GM12878 (cell line): ENCODE data around the gene GUCA1A. TPM values are rescaled to one million over a fixed set of nuclear protein-coding genes. Genes with fewer than 3 reads are reported as not detected.

Experiments used
- ATAC-seq: fragments of 200-7000 bp; cut with Tn5 transposase; 3 replicates; pipeline ENCODE4 v1.9.1; 2020; ENCODE audit warnings: mild to moderate bottlenecking, moderate library complexity
- BruUV-seq: library from RNA; stranded (reverse); fragments of 400-500 nt; replicated peaks from 2 replicates; lab custom pipeline; 2021; lab: Mats Ljungman, UMichigan
- CTCF ChIA-PET: fragments of 300-600 bp; sonication (Branson Sonifier 250); formaldehyde crosslinking; extraction: SDS; loops from one replicate; lab custom pipeline; 2021; ENCODE audit warnings: inconsistent platforms; lab: Yijun Ruan, JAX
- POLR2A ChIA-PET: fragments of 350-600 bp; formaldehyde crosslinking; extraction: SDS; loops from one replicate; lab custom pipeline; 2021; ENCODE audit warnings: inconsistent platforms; lab: Charles Lee
- RAD21 ChIA-PET: fragments of 300-600 bp; sonication (Branson Sonifier 250); formaldehyde crosslinking; loops from one replicate; lab custom pipeline; 2023; ENCODE audit warnings: antibody characterized with exemption; ENCODE audit not compliant: unreplicated experiment; lab: Charles Lee
- SMC1A ChIA-PET: fragments of 300-600 bp; sonication (Branson Sonifier 250); formaldehyde crosslinking; loops from one replicate; lab custom pipeline; 2023; ENCODE audit not compliant: unreplicated experiment, uncharacterized antibody; lab: Charles Lee
- DNase-seq: peaks from one replicate; pipeline ENCODE4 v3.0.0-alpha.2; 2011; ENCODE audit warnings: low read depth, low spot score
- FAIRE-seq: peaks from 3 replicates; lab custom pipeline; 2011; peaks lifted over from hg19 to GRCh38; lab: Jason Lieb, UNC
- H2AFZ ChIP-seq: 2 replicates; pipeline ENCODE4 v1.6.0; 2011; ENCODE audit warnings: low read depth, low read length, control low read depth; ENCODE audit not compliant: control insufficient read depth
- H3K27ac ChIP-seq: 2 replicates; pipeline ENCODE4 v1.5.1; 2011; ENCODE audit warnings: control low read depth; ENCODE audit not compliant: control insufficient read depth, insufficient read depth
- H3K27me3 ChIP-seq, 2 experiments: replicated peaks in 1 of 2; 2 replicates each; pipeline versions ENCODE4 v1.6.0 to v1.6.1; 2011; ENCODE audit warnings: low read length in 1 of 2; ENCODE audit not compliant: control insufficient read depth in 2 of 2, insufficient read depth in 2 of 2
- H3K36me3 ChIP-seq, 2 experiments: 2 replicates each; pipeline ENCODE4 v1.5.1; 2011; ENCODE audit warnings: low read length in 1 of 2; ENCODE audit not compliant: control insufficient read depth in 2 of 2, insufficient read depth in 2 of 2
- H3K4me1 ChIP-seq: 2 replicates; pipeline ENCODE4 v1.6.1; 2011; ENCODE audit warnings: mild to moderate bottlenecking, low read length, moderate library complexity, mixed read lengths; ENCODE audit not compliant: control insufficient read depth, insufficient read depth
- H3K4me2 ChIP-seq: 2 replicates; pipeline ENCODE4 v1.6.0; 2011; ENCODE audit warnings: control low read depth; ENCODE audit not compliant: control insufficient read depth, insufficient read depth
- H3K4me3 ChIP-seq: fragments of 200-600 bp; sonication (generic); 2 replicates; pipeline ENCODE4 v1.5.1; 2016
- H3K79me2 ChIP-seq: 2 replicates; pipeline ENCODE4 v1.6.0; 2011; ENCODE audit warnings: low read length; ENCODE audit not compliant: control insufficient read depth, insufficient read depth
- H3K9ac ChIP-seq: 2 replicates; pipeline ENCODE4 v1.8.0; 2011; ENCODE audit warnings: low read length, control low read depth, mixed read lengths; ENCODE audit not compliant: control insufficient read depth, insufficient read depth
- H3K9me3 ChIP-seq: replicated peaks from 3 replicates; pipeline ENCODE4 v1.5.1; 2011; ENCODE audit warnings: mild to moderate bottlenecking, low read length; ENCODE audit not compliant: control insufficient read depth, insufficient read depth
- H4K20me1 ChIP-seq: 2 replicates; pipeline ENCODE4 v1.6.0; 2011; ENCODE audit not compliant: control insufficient read depth, insufficient read depth
- ATF7 ChIP-seq: fragments of 450-650 bp; IDR thresholded peaks from 2 replicates; pipeline ENCODE4 v1.6.1; 2016; ENCODE audit warnings: low read depth, mild to moderate bottlenecking
- BRCA1 ChIP-seq: IDR thresholded peaks from 2 replicates; pipeline ENCODE4 v1.6.1; 2011; ENCODE audit warnings: low read depth, low read length, improper control_type of control experiment
- CEBPB ChIP-seq, 2 experiments: fragments of 150-350 bp in 1 of 2; IDR thresholded peaks; 2 replicates each; pipeline ENCODE4 v1.6.1; 2012 to 2014; ENCODE audit warnings: low read depth in 2 of 2, low read length in 2 of 2, borderline replicate concordance in 1 of 2, inconsistent platforms in 1 of 2
- CREM ChIP-seq: IDR thresholded peaks from 2 replicates; pipeline ENCODE4 v1.6.1; 2014; ENCODE audit warnings: antibody characterized with exemption, low read depth
- EP300 ChIP-seq, 2 experiments: fragments of 150-350 bp in 1 of 2; IDR thresholded peaks; 2 replicates each; pipeline ENCODE4 v1.6.1; 2011 to 2012; ENCODE audit warnings: low read depth in 2 of 2, low read length in 2 of 2, borderline replicate concordance in 1 of 2, improper control_type of control experiment in 1 of 2, inconsistent platforms in 1 of 2; ENCODE audit not compliant: control insufficient read depth in 1 of 2
- IKZF1 ChIP-seq: fragments of 450-650 bp; conservative IDR thresholded peaks from 2 replicates; pipeline ENCODE4 v1.6.1; 2017; ENCODE audit warnings: antibody characterized with exemption, mild to moderate bottlenecking
- IRF4 ChIP-seq: IDR thresholded peaks from 2 replicates; pipeline ENCODE4 v1.6.1; 2011; ENCODE audit warnings: low read depth, low read length
- MEF2A ChIP-seq: IDR thresholded peaks from 2 replicates; pipeline ENCODE4 v1.6.1; 2011; ENCODE audit warnings: low read depth, mild to moderate bottlenecking, low read length, moderate library complexity; ENCODE audit not compliant: insufficient read depth
- MTA3 ChIP-seq: IDR thresholded peaks from 2 replicates; pipeline ENCODE4 v1.6.1; 2012; ENCODE audit warnings: low read length, inconsistent platforms, borderline replicate concordance
- NR2F1 ChIP-seq: fragments of 450-650 bp; conservative IDR thresholded peaks from 2 replicates; pipeline ENCODE4 v1.6.1; 2017; ENCODE audit warnings: mild to moderate bottlenecking
- RAD51 ChIP-seq: fragments of 450-650 bp; IDR thresholded peaks from 2 replicates; pipeline ENCODE4 v1.6.1; 2016; ENCODE audit warnings: moderate library complexity, mild to moderate bottlenecking, inconsistent platforms
- RELB ChIP-seq: fragments of 450-650 bp; IDR thresholded peaks from 2 replicates; pipeline ENCODE4 v1.6.1; 2017; ENCODE audit warnings: low read depth, mild to moderate bottlenecking, moderate library complexity
- RUNX3 ChIP-seq: IDR thresholded peaks from 2 replicates; pipeline ENCODE4 v1.6.1; 2012; ENCODE audit warnings: low read length, inconsistent platforms
- SUPT20H ChIP-seq: IDR thresholded peaks from 2 replicates; pipeline ENCODE4 v1.6.1; 2011; ENCODE audit warnings: low read depth, mild to moderate bottlenecking, low read length, moderate library complexity, borderline replicate concordance; ENCODE audit not compliant: control insufficient read depth
- TAF1 ChIP-seq: IDR thresholded peaks from 2 replicates; pipeline ENCODE4 v1.6.1; 2011; ENCODE audit warnings: mild to moderate bottlenecking, low read depth, low read length, borderline replicate concordance
- TBL1XR1 ChIP-seq: IDR thresholded peaks from 2 replicates; pipeline ENCODE4 v1.6.1; 2012; ENCODE audit warnings: low read depth, low read length, improper control_type of control experiment
- TCF3 ChIP-seq: IDR thresholded peaks from 2 replicates; pipeline ENCODE4 v1.6.1; 2012; ENCODE audit warnings: low read depth, mild to moderate bottlenecking, low read length, borderline replicate concordance; ENCODE audit not compliant: insufficient read depth
- TCF7 ChIP-seq: IDR thresholded peaks from 2 replicates; pipeline ENCODE4 v1.6.1; 2014; ENCODE audit warnings: antibody characterized with exemption, borderline replicate concordance
- ZNF217 ChIP-seq: fragments of 450-650 bp; IDR thresholded peaks from 2 replicates; pipeline ENCODE4 v1.6.1; 2017; ENCODE audit warnings: antibody characterized with exemption, mild to moderate bottlenecking
- WGBS: methylation state at CpG from one replicate; pipeline ENCODE4 v1.1.6; 2016; ENCODE audit warnings: low lambda C conversion rate; ENCODE audit not compliant: insufficient replicate concordance, insufficient coverage; ENCODE audit errors: missing lambda C conversion rate; 5-methylcytosine and 5-hydroxymethylcytosine counted together
- in situ Hi-C: fragments of 300-500 bp; cut with MboI; formaldehyde crosslinking; loops from 9 replicates; pipeline ENCODE4 v1.14.3; 2018; ENCODE audit warnings: mixed read lengths
- intact Hi-C: fragments of 100-400 bp; cut with micrococcal nuclease; formaldehyde crosslinking; loops from one replicate; pipeline ENCODE4 v1.14.2; 2022; ENCODE audit not compliant: unreplicated experiment
- polyA plus RNA-seq, 11 experiments: library from polyadenylated mRNA; depleted of rRNA in 4 of 11; unstranded in 6 of 11; stranded (reverse) in 5 of 11; fragments of >200 nt; fragmentation: Nextera tagmentation in 4 of 11; fragmentation: Illumina TruSeq in 1 of 11; extraction: Ambion mirVana in 4 of 11; extraction: Trizol in 1 of 11; gene quantifications; 1 replicate in 1 of 11; 2 replicates in 10 of 11; pipeline versions ENCODE4 v1.2.1 to v1.2.3, GENCODE V29; 2011 to 2016; ENCODE audit warnings: inconsistent platforms in 2 of 11, missing spikeins in 2 of 11, low read depth in 1 of 11
- total RNA-seq, 4 experiments: library from RNA; depleted of rRNA in 3 of 4; stranded (reverse); fragments of >200 nt in 3 of 4; fragmentation: Illumina TruSeq in 1 of 4; extraction: Trizol in 1 of 4; gene quantifications; 2 replicates each; pipeline versions ENCODE4 v1.2.1 to v1.2.3, GENCODE V29; 2013 to 2021
- TF ChIP-seq, protein P1 (sequence below): IDR thresholded peaks from 2 replicates; pipeline ENCODE4 v1.6.1; 2012; ENCODE audit warnings: low read depth, low read length, improper control_type of control experiment

Gene GUCA1A
- total and polyA plus RNA-seq, 10 of the 15 experiments (the other 5 are each of a cell fraction or from before 2014, with no cell fraction given), result not detected

DNA sequence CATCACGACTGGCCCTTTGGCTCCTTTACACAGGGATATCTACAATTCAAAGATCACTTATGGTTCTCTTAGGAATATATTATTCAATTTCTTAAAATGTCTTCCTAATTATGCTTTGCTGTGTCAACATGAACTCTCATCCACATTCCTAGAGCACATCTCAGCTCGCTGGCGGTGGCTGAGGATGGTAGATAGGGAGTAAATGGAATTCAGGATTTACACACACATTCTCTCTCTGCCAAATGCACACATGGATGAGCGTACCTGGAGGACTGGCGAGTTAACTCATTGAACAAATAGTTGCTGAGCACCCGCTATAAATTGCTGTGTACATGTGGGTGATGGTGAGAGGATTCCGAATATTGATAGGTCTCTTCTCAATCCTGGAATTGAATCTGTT, 49.3 kb downstream of the GUCA1A start (continued):
- TF ChIP-seq IRF4, result no peak

DNA sequence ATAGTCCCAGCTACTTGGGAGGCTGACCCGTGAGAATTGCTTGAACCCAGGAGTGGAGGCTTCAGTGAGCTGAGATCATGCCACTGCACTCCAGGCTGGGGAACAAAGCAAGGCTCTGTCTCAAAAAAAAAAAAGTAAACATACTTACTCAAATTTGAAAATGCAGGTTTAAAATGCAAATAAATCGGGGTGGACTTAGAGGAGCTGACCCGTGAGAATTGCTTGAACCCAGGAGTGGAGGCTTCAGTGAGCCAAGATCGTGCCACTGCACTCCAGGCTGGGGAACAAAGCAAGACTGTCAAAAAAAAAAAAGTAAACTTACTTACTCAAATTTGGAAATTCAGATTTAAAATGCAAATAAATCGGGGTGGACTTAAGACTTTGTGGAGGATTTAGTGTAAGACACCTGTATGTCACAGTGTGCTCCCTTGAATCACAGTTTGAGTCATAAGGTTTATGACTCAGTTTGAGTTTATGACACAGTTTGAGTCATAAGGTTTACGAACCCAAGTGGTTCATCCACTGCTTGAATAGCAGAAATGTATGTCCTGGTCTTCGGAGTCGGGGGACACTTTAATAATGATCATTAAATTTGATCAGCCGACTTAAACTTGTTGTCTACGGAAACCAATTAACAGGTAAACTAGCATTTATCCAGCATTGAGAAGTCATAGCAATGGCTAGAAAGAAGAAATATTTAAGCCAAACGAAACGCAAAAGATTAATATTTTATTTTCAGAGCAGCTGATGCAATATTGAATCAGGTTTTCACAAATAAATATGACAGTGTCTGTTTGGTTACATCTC, 51.3 kb downstream of the GUCA1A start:
- no TSS peak for BruUV-seq
- DNase-seq (peak; percentile 94), ATAC-seq (peak; percentile 94), FAIRE-seq (peak; percentile 97)
- ChIA-PET CTCF (interaction anchor here (0.9 to 5.9 kb wide), 3 partner anchors 10 to 323 kb away, joined by 4 to 57 read pairs (median 8); no protein-coding TSS in a partner anchor), SMC1A (interaction anchor here (0.8 to 6.1 kb wide), 6 partner anchors 11 to 323 kb away, joined by 3 to 49 read pairs (median 4); no protein-coding TSS in a partner anchor), POLR2A (interaction anchor here (0.6 to 3.0 kb wide), 9 partner anchors 8 to 427 kb away, joined by 3 to 14 read pairs (median 3); no protein-coding TSS in a partner anchor), RAD21 (interaction anchor here (0.7 to 3.0 kb wide), 9 partner anchors 12 to 341 kb away, joined by 3 to 18 read pairs (median 4); partner anchors contain the start of gene UBR2)
- Histone ChIP-seq H3K9ac (no peak overlapping the region), H3K27ac (no peak overlapping the region), H3K79me2 (no peaks in the 10 kb centered on the region), H3K4me1 (no peaks in the 10 kb centered on the region; the same call in 1 of the 2 replicates), H4K20me1 (no peaks in the 10 kb centered on the region), H3K4me2 (peak overlapping the region; percentile 21; the same call in 1 of the 2 replicates), H3K9me3 (no peaks in the 10 kb centered on the region), H3K36me3 (no peaks in the 10 kb centered on the region), H3K27me3 (no peaks in the 10 kb centered on the region), H2AFZ (no peak overlapping the region; the same call in 1 of the 2 replicates), H3K4me3 (no peak overlapping the region)
- in situ Hi-C loops, result no loop called here
- intact Hi-C loops, result loop anchor here (2.0 kb wide), 1 partner anchor 282 kb away; no protein-coding TSS in a partner anchor
- WGBS, result 0% methylated on average over 12 of the region's 12 CpGs
- TF ChIP-seq TBL1XR1, result peak; percentile 78; the same call in 1 of the 2 replicates
- TF ChIP-seq TCF3, result peak; percentile 80; the same call in 1 of the 2 replicates
- TF ChIP-seq TCF7, result peak; percentile 70
- no peak for TF ChIP-seq BRCA1
- TF ChIP-seq RAD51, result peak; percentile 37
- TF ChIP-seq MEF2A, result peak; percentile 79
- TF ChIP-seq, protein P1, sequence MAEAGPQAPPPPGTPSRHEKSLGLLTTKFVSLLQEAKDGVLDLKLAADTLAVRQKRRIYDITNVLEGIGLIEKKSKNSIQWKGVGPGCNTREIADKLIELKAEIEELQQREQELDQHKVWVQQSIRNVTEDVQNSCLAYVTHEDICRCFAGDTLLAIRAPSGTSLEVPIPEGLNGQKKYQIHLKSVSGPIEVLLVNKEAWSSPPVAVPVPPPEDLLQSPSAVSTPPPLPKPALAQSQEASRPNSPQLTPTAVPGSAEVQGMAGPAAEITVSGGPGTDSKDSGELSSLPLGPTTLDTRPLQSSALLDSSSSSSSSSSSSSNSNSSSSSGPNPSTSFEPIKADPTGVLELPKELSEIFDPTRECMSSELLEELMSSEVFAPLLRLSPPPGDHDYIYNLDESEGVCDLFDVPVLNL, result no peak
- TF ChIP-seq NR2F1, result peak; percentile 79
- peak; percentile 71 for TF ChIP-seq RUNX3
- no peak for TF ChIP-seq TAF1
- TF ChIP-seq CEBPB (IDR thresholded peaks at IDR 0.05; ENCODE audit: borderline replicate concordance in 1 of 2, low read depth in 2 of 2, low read length in 2 of 2), result no peak
- TF ChIP-seq EP300 (IDR thresholded peaks at IDR 0.05; ENCODE audit: borderline replicate concordance in 1 of 2, control insufficient read depth in 1 of 2, low read depth in 2 of 2, low read length in 2 of 2), result peak; percentile 71 to 96
- peak; percentile 55; the same call in 1 of the 2 replicates for TF ChIP-seq MTA3
- TF ChIP-seq RELB, result peak; percentile 26; the same call in 1 of the 2 replicates
- 0 out of 2 replicates have a peak, but pooled peaks have one; percentile 61 for TF ChIP-seq ZNF217
- no peak for TF ChIP-seq SUPT20H
- peak; percentile 89 for TF ChIP-seq ATF7
- peak; percentile 95 for TF ChIP-seq CREM
- peak; percentile 40; the same call in 1 of the 2 replicates for TF ChIP-seq IKZF1
